K562 (cell line): ENCODE measurements around the gene POR. TPM values are rescaled to one million over a fixed set of nuclear protein-coding genes. Genes with fewer than 3 reads are reported as not detected.
"Not testable (repeated sequence)": the region's sequence is repeated elsewhere in the genome, so short reads cannot be mapped to it uniquely, and the experiment has no call there.

Experiments
- ATAC-seq: fragments of 200-7000 bp; cut with Tn5 transposase; 3 replicates; pipeline ENCODE4 v1.9.1; 2020; ENCODE audit warnings: moderate library complexity
- BruUV-seq: library from RNA; stranded (reverse); fragments of 400-500 nt; replicated peaks from 2 replicates; lab custom pipeline; 2021; lab: Mats Ljungman, UMichigan
- CTCF ChIA-PET: fragments of 300-600 bp; formaldehyde crosslinking; extraction: SDS; loops from one replicate; lab custom pipeline; 2021; ENCODE audit warnings: low intra/inter-chr PET ratio; lab: Yijun Ruan, JAX
- POLR2A ChIA-PET: fragments of 300-600, 350-650 bp; sonication (Branson Sonifier 250); formaldehyde crosslinking; extraction: SDS; loops from one replicate; lab custom pipeline; 2021; ENCODE audit warnings: antibody characterized with exemption, inconsistent platforms; lab: Yijun Ruan, JAX
- DNase-seq, 4 experiments: peaks; one replicate each; pipeline versions ENCODE4 v3.0.0 to v3.0.0-alpha.2; 2011 to 2018; ENCODE audit warnings: low spot score in 3 of 4, mixed read lengths in 3 of 4; ENCODE audit errors: extremely low read depth in 1 of 4
- FAIRE-seq: peaks from 2 replicates; lab custom pipeline; 2011; peaks lifted over from hg19 to GRCh38; lab: Jason Lieb, UNC
- H2AFZ ChIP-seq: 2 replicates; pipeline ENCODE4 v1.6.0; 2011; ENCODE audit warnings: low read depth, low read length, control low read depth, inconsistent platforms
- H3K27ac ChIP-seq: fragments of 200-600 bp; 3 replicates; pipeline ENCODE4 v1.8.0; 2011; ENCODE audit warnings: low read depth, mild to moderate bottlenecking, control low read depth, inconsistent platforms, low read length, moderate library complexity, mixed read lengths; ENCODE audit errors: extremely low read depth
- H3K27me3 ChIP-seq, 2 experiments: fragments of 300-600 bp in 1 of 2; 2 replicates in 1 of 2; 3 replicates in 1 of 2; pipeline versions ENCODE4 v1.6.0 to v1.8.0; 2011; ENCODE audit warnings: inconsistent platforms in 2 of 2, low read length in 2 of 2, mild to moderate bottlenecking in 1 of 2, mixed read lengths in 1 of 2, moderate library complexity in 1 of 2; ENCODE audit not compliant: control insufficient read depth in 2 of 2, insufficient read depth in 2 of 2
- H3K36me3 ChIP-seq: fragments of 300-600 bp; 3 replicates; pipeline ENCODE4 v1.8.0; 2011; ENCODE audit warnings: mild to moderate bottlenecking, low read length, inconsistent platforms; ENCODE audit not compliant: control insufficient read depth, insufficient read depth
- H3K4me1 ChIP-seq, 2 experiments: fragments of 200-600 bp in 1 of 2; replicated peaks in 1 of 2; 2 replicates in 1 of 2; 3 replicates in 1 of 2; pipeline versions ENCODE4 v1.5.1 to v1.8.0; 2011; ENCODE audit warnings: inconsistent platforms in 2 of 2, low read length in 2 of 2, mild to moderate bottlenecking in 1 of 2, mixed read lengths in 1 of 2, moderate library complexity in 1 of 2; ENCODE audit not compliant: control insufficient read depth in 2 of 2, insufficient read depth in 2 of 2
- H3K4me2 ChIP-seq: 2 replicates; pipeline ENCODE4 v1.6.1; 2011; ENCODE audit warnings: low read length, control low read depth, inconsistent platforms, mixed read lengths; ENCODE audit not compliant: insufficient read depth
- H3K4me3 ChIP-seq: fragments of 200-600 bp; sonication (generic), shearing (Covaris generic); 2 replicates; pipeline ENCODE4 v1.5.1; 2016; ENCODE audit warnings: control low read depth, inconsistent platforms
- H3K79me2 ChIP-seq: fragments of 200-600 bp; 3 replicates; pipeline ENCODE4 v1.8.0; 2011; ENCODE audit warnings: low read length, inconsistent platforms; ENCODE audit not compliant: control insufficient read depth, insufficient read depth
- H3K9ac ChIP-seq, 2 experiments: 2 replicates each; pipeline versions ENCODE4 v1.6.0 to v1.6.1; 2011; ENCODE audit warnings: low read depth in 2 of 2, low read length in 2 of 2, control low read depth in 1 of 2, inconsistent platforms in 1 of 2, mild to moderate bottlenecking in 1 of 2, mixed read lengths in 1 of 2; ENCODE audit not compliant: insufficient read depth in 1 of 2
- H3K9me1 ChIP-seq: one replicate; pipeline ENCODE4 v1.6.0; 2011; ENCODE audit warnings: inconsistent platforms, mild to moderate bottlenecking, low read length, moderate library complexity; ENCODE audit not compliant: control insufficient read depth, insufficient read depth
- H3K9me3 ChIP-seq: replicated peaks from 2 replicates; pipeline ENCODE4 v1.5.1; 2011; ENCODE audit warnings: low read depth, low read length, inconsistent platforms; ENCODE audit not compliant: control insufficient read depth, insufficient read depth
- H4K20me1 ChIP-seq: replicated peaks from 2 replicates; pipeline ENCODE4 v1.6.1; 2011; ENCODE audit warnings: low read length, inconsistent platforms, mixed read lengths; ENCODE audit not compliant: control insufficient read depth, insufficient read depth
- BCOR ChIP-seq: fragments of 450-650 bp; IDR thresholded peaks from 2 replicates; pipeline ENCODE4 v1.6.1; 2016
- CEBPB ChIP-seq: fragments of 450-650 bp; IDR thresholded peaks from 2 replicates; pipeline ENCODE4 v1.6.1; 2016; ENCODE audit warnings: missing genetic modification characterization, missing compliant biosample characterization
- EP300 ChIP-seq: IDR thresholded peaks from 2 replicates; pipeline ENCODE4 v1.6.1; 2012; ENCODE audit warnings: low read length, improper control_type of control experiment
- HDAC2 ChIP-seq: fragments of 450-650 bp; IDR thresholded peaks from 2 replicates; pipeline ENCODE4 v1.6.1; 2016; ENCODE audit warnings: mild to moderate bottlenecking
- NUFIP1 ChIP-seq: fragments of 450-650 bp; IDR thresholded peaks from 2 replicates; pipeline ENCODE4 v1.6.1; 2018; ENCODE audit not compliant: partially characterized antibody
- TRIM25 ChIP-seq: fragments of 450-650 bp; IDR thresholded peaks from 2 replicates; pipeline ENCODE4 v1.7.0; 2016; ENCODE audit warnings: borderline replicate concordance
- U2AF1 ChIP-seq: fragments of 200-400 bp; formaldehyde crosslinking; optimal IDR thresholded peaks from 2 replicates; pipeline ENCODE3; 2017; ENCODE audit warnings: mild to moderate bottlenecking, low read depth, low read length, moderate library complexity
- ZNF133 ChIP-seq: fragments of 250-450 bp; sonication (Bioruptor Pico); IDR thresholded peaks from 2 replicates; pipeline ENCODE4 v1.4.0; 2020; ENCODE audit warnings: mild to moderate bottlenecking
- WGBS: fragments of 100-300 bp; shearing (Covaris generic); methylation state at CpG from one replicate; pipeline ENCODE4 v1.1.6; 2016; ENCODE audit warnings: low coverage, mixed read lengths; ENCODE audit not compliant: insufficient coverage; ENCODE audit errors: missing lambda C conversion rate; 5-methylcytosine and 5-hydroxymethylcytosine counted together
- in situ Hi-C: fragments of 300-500 bp; cut with MboI; formaldehyde crosslinking; loops from 4 replicates; pipeline ENCODE4 v1.15.0; 2018; ENCODE audit warnings: inconsistent platforms, mixed read lengths
- intact Hi-C: fragments of 100-400 bp; cut with micrococcal nuclease; formaldehyde crosslinking; loops from 2 replicates; pipeline ENCODE4 v1.14.2; 2022
- polyA plus RNA-seq, 8 experiments: library from polyadenylated mRNA; depleted of rRNA in 4 of 8; stranded (reverse) in 5 of 8; unstranded in 3 of 8; fragments of >200 nt; fragmentation: Nextera tagmentation in 2 of 8; fragmentation: Illumina TruSeq in 1 of 8; extraction: Ambion mirVana in 2 of 8; extraction: Trizol in 1 of 8; gene quantifications; 2 replicates each; pipeline versions ENCODE4 v1.2.1 to v1.2.3, GENCODE V29; 2011 to 2014; ENCODE audit warnings: inconsistent platforms in 1 of 8, missing spikeins in 1 of 8
- total RNA-seq, 7 experiments: library from RNA; depleted of rRNA in 6 of 7; stranded (reverse); fragments of >200 nt in 6 of 7; fragmentation: Illumina TruSeq in 2 of 7; extraction: Trizol in 2 of 7; gene quantifications; 2 replicates each; pipeline versions ENCODE4 v1.2.1 to v1.2.3, GENCODE V29; 2011 to 2021; ENCODE audit warnings: low replicate concordance in 1 of 7

Gene POR
- total and polyA plus RNA-seq, 9 of the 15 experiments (the other 6 are each of a cell fraction or from before 2014, with no cell fraction given), result 4.7 to 142 (median 40.8) TPM

GRCh38 chr7:75911186-75911585 lies 3.8 kb upstream of the POR start:
- POLR2A ChIA-PET, result interaction anchor here (0.8 kb wide), 1 partner anchor 9 kb away, joined by 4 read pairs; no protein-coding TSS in a partner anchor
- intact Hi-C loops, H3K9me3 ChIP-seq, CTCF ChIA-PET, in situ Hi-C loops, H3K9ac ChIP-seq, DNase-seq, H3K27me3 ChIP-seq, H3K4me3 ChIP-seq, ATAC-seq, H3K4me2 ChIP-seq, H3K27ac ChIP-seq, H3K9me1 ChIP-seq, BruUV-seq, H4K20me1 ChIP-seq, FAIRE-seq, H3K36me3 ChIP-seq: not testable (repeated sequence)
- TF ChIP-seq BCOR (0 out of 2 replicates have a peak, but pooled peaks have one; percentile 28), HDAC2 (0 out of 2 replicates have a peak, but pooled peaks have one; percentile 43), CEBPB (tag) (peak; percentile 81)
- H3K4me1 ChIP-seq, result peaks cover 14 to 22% of the 10 kb centered on the region in 2 experiments; a peak in 4 of 5 replicates
- H3K79me2 ChIP-seq, result peaks cover 21% of the 10 kb centered on the region
- H2AFZ ChIP-seq, result 0 out of 2 replicates have a peak overlapping the region, but pooled peaks have one; percentile 17
- WGBS, result 33% methylated on average over 12 of the region's 12 CpGs

GRCh38 chr7:75913437-75913836 lies 1.5 kb upstream of the POR start:
- Histone ChIP-seq H3K4me3 (no peak overlapping the region), H3K9ac (no peak overlapping the region), H3K4me2 (no peak overlapping the region), H2AFZ (no peak overlapping the region), H3K9me1 (peaks cover 3% of the 10 kb centered on the region), H3K27me3 (no peaks in the 10 kb centered on the region), H3K4me1 (peaks cover 16 to 22% of the 10 kb centered on the region in 2 experiments; a peak in 4 of 5 replicates), H4K20me1 (no peaks in the 10 kb centered on the region), H3K9me3 (no peaks in the 10 kb centered on the region), H3K27ac (no peak overlapping the region), H3K36me3 (peaks cover 3% of the 10 kb centered on the region; the same call in 1 of the 3 replicates), H3K79me2 (peaks cover 40% of the 10 kb centered on the region)
- no TSS peak for BruUV-seq
- 93% methylated on average over 6 of the region's 6 CpGs for WGBS
- DNase-seq (no peak), FAIRE-seq (no peak), ATAC-seq (no peak)
- in situ Hi-C loops (no loop called here), intact Hi-C loops (no loop called here)
- ChIA-PET CTCF (interaction anchor here (0.6 kb wide), 1 partner anchor 1199 kb away, joined by 3 read pairs; no protein-coding TSS in a partner anchor), POLR2A (interaction anchor here (1.6 to 2.1 kb wide), 3 partner anchors 12 to 25 kb away, joined by 6 to 8 read pairs (median 6); no protein-coding TSS in a partner anchor)
- TF ChIP-seq EP300 (no peak), NUFIP1 (no peak), TRIM25 (no peak), U2AF1 (no peak), ZNF133 (CRISPR knock-in tag) (no peak)
